DMS 273 treated with DMSO at 0.1 percent for 48 hours (cell line): ENCODE results near the gene DKK2.

Source experiments
- DNase-seq: peaks from one replicate; lab custom pipeline; 2025; lab: John Stamatoyannopoulos, UW

The DKK2 gene

DNA sequence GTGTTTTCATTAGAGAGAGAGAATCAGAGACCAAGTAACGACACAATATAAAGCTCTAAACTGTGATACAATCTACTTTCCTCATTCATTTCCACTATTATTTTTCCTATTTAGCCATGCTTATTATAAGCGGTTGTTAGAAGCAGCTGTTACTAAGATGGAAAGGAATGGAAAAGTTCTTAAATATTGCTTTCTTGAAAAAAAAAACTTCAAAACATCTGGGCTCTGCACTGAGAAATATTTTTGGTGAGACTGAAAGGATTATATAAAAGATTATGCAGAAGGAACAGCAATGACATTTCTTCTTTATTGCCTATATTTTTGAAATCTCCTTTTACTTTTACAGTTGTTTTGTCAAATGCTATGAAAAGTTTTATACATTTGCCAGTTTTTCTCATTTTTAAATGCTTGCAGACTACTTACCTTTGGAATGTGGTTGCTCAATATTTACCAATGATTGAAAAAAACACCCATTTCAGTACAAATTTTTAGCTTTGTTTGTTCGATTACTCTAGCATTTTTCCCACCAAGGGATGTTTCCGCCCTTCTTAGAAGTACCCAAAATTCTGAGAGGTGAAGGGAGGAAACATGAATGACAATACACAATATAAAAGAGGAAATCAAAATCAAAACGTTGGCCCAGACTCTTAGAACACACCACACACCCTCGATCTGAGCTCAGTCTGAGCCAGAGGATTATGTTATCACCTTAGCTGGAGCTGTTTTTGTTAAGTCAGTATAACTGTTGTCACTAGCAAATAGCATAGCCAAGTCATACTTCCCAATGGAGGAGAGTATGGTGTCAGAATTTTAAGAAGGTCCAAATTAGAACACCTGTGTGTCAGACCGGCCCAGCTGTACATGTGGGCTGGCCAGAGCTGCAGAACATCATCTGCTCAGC, 18.4 kb downstream of the DKK2 start:
- DNase-seq, result no peak

DNA sequence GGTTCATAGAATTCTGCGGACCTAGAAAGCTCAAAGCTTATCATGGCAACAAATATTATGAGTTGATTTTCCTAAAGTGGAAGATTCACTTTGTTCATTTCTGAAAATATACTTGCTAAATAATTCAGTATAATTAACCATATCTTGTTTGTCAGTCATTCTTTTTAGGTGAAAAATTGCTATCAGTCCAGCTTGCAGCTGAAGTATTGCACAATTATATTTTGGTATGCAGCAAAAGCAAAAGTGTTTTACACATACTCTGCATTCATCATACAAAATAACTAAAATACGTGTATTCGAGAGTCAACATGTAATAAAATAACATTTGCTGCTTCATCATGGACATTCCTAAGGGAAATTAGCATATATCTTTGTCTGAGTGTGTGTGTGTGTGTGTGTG, 24.8 kb downstream of the DKK2 start:
- DNase-seq, result no peak

DNA sequence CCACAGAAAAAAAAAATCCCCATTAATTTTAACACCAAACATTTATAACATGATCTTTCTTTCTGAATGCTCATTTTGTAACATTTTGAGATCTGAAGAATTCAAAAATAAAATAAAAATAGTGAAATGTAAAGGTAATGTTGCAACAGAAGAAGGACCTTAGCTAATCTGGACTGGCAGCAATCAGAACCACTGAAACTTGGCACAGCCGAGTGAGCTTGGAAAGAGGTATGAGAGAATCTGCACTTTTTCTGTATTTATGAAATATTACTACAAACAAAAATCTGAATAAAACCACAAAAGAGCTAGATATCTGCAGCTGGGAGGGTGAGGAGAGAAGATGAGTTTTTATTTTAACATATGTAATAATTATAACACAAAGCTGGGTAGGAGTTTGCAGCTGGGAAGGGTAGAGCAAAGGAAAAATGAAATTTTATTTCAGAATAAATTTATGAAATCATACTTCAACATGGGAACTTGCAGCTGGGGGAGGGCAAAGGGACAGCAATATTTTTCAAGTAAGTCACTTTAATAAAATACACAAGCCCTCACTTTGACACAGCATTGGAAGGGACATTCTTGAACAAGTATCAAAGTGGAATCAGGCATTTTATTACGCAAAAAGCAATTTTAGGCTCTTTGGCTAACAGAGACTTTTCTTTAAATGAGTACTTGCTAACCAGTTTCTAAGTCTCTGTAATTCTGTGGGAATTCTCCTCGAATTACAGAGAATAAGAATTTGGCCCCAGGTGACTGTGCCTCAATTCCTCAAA, 26.7 kb downstream of the DKK2 start:
- DNase-seq, result no peak

DNA sequence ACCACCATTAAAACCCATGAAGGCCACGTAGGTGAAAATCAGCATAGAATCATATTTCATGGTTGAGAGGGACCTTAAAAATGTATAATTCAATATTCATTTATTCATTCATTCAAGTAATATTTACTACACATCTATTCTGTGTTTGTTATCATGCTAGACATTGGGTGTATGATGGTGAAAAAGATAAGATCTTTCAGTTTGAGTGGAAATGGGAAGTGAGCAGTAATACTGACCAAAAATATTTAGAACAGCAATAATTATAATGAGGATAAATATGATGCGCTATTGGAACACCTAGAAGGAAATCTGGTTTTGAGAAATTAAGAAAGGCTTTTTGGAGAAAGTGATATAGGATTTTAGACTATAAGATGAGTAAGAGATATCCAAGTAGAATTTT, 28.0 kb downstream of the DKK2 start:
- DNase-seq, result no peak

DNA sequence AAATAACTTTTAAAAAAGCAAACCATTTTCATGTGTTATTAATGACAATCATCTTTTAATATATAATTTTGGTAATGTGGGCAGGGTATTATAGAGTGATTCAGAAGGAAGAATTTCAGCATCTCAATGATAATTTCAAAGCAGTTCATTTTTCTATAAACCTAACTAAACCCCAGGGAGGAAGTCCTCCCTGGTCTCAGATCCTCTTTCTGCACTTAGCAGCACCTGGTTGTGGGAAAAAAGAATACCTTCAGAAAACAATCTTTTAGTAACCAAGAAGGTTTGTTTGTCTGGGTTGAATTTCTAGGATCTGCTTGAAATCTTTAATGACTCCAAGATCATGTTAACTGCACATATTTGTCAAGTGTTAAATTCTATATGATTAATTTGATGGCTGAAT, 29.9 kb downstream of the DKK2 start:
- no peak for DNase-seq

DNA sequence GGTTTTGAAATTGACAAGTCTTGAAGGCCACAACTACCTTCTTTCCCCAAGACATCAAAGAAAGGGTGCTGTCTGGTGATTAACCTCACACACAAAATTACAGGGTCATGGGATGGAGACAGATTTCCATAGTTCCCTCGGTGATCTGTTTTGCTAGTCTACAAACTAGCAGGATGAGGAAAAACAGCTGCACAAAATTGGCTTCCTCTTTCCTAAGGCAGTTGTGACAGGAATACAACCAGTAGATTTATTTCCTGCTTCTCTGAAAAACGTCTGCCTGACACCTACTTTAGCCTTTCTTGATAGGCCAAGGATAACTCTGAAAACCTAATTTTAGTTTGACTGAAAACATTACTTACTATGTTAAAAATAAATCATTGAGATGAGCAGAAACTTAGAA, 39.6 kb downstream of the DKK2 start:
- no peak for DNase-seq

DNA sequence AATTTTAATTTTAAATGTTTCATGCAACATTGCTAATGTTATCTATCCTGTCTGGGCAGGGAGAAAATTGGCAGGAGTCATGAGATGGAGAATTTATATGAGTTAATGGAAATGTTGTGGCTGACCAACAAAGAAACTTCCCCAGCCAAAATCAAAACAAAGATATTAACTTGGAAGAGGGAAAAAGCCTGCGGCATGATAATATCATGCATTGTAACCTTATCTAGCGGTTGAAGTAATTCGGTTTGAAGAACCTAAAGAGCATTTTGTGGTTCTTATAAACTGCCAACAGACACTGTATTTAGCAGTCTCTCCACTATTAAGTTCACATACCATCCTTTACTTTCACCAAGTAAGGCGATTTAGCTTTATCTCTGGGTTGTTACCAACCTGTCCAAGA, 42.3 kb downstream of the DKK2 start:
- DNase-seq, result no peak

DNA sequence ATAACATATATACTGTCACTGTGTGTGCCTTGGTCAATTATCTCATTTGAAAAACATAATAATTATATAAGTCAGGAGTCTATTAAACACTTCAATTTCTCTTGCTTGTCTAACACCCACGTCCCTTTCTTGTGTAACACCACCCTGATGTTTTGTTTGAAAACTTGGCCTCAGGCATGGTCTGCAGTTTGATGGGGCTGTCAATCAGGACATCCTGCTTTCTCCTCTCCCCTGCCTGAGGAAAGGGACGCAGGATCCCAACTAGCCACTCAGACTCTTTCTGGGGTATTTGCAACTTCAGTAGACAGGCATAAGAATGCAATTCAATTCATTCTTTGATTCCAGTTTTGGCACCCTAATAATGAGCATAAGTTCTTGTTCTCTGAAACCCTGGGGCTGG, 48.8 kb downstream of the DKK2 start:
- no peak for DNase-seq

DNA sequence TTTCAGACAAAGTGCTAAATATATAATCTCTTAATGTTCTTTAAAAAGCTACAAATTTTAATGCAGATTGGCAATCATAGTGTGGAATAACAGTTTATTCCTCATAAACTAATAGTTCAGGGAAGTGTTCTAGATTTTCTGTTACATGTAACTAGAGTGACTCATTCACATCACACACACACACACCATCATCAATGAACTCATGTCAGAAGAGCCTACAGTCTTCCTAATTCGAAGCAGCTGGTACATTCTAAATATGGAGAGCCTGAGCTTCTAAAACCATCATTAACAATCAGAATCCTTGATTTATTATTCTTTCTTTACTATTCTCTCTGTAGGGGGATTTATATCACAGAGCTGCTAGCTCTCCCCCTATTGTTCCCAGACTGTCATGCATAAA, 49.6 kb downstream of the DKK2 start:
- DNase-seq, result no peak

DNA sequence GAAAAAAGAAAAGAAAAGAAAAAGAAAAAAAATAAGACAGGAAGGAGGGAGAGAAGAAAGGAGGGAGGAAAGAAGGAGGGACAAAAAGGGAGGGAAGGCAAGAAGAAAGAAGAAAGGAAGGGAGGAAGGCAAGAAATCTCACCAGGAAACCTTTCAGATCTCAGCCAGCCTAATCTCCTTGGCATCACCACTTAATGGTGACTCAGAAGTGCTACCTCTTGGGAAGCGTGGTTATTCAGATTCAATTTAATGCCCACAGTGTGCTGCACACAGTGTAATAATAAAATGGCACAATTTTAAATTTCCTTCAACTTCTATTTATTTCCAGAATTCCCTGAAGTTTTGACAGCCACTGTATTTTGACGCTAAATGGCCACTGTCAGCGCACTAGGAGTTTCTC, 50.3 kb downstream of the DKK2 start:
- DNase-seq, result no peak

DNA sequence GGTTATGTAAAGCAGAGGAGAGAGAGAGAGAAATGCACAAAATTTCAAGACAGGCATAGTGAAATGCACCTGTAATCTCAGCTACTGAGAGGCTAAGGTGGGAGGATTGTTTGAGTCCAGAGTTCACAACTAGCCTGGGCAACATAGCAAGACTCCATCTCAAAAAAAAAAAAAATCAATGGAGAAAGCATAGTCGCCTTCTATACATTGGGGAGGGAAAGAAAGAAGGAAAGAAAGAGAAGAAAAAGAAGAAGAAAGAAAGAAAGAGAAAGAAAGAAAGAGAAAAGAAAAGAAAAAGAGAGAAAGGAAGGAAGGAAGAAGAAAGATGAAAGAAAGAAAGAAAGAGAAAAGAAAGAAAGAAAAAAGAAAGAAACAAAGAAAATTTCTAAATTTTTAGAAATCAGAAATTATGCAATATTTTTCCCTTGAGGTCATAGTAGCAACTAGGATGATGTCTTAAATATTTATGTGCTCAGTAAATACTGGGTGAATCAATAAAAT, 53.4 kb downstream of the DKK2 start:
- no peak for DNase-seq

DNA sequence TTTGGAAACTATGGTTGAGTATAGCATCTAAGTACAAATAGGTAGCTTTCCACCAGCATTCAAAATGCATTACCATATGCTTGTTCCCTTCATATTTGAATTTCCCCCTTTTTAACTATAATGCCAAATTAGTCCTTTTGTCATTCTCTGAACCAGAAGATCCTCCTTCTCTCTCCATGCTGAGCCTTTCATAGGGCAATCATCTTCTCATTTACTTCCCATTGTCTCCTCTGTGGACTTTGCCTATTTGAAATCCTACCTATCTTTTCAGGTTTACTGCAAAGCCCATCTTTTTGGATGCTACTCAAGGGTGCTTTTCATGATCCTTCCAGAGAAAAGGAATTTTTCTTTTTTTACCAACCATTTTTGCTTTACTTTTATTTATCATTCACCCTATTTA, 54.7 kb downstream of the DKK2 start:
- no peak for DNase-seq

DNA sequence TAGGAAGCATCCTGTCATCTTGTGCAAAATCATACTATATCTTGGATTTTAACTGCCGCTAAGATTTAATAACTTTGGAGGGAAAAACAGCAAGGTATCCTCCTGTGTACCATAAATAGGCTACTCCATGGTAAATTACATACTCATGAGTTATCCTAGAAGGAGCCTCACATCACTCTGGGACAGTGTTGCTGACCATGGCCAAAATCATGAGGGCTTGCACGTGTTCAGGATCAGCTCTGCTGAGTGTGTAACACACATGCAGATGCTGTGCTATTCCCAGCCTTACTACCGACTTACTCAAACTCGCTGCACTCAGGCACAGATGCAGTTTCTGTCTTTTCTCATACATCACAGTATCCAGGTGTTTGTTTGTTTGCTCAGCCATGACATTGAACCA, 56.6 kb downstream of the DKK2 start:
- no peak for DNase-seq

DNA sequence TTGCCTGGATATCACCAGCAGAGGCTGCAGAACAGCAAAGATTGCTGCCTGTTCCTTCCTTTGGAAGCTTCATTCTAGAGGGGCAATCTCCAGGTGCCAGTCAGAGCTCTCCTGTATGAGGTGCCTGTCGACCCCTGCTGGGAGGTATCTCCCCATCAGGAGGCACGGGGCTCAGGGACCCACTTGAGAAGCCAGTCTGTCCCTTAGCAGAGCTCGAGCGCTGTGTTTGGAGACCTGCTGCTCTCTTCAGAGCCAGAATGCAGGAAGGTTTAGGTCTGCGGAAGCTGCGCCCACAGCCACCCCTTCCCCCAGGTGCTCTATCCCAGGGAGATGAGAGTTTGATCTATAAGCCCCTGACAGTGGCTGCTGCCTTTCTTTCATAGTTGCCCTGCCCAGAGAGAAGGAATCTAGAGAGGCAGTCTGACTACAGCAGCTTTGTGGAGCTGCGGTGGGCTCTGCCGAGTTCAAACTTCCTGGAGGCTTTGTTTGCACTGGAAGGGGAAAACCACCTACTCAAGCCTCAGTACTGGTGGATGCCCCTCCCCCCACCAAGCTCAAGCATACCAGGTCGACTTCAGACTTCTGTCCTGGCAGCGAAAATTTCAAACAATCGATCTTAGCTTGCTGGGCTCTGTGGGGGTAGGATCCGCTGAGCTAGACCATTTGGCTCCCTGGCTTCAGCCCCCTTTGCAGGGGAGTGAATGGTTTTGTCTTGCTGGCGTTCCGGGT, 57.9 kb downstream of the DKK2 start:
- DNase-seq, result no peak

DNA sequence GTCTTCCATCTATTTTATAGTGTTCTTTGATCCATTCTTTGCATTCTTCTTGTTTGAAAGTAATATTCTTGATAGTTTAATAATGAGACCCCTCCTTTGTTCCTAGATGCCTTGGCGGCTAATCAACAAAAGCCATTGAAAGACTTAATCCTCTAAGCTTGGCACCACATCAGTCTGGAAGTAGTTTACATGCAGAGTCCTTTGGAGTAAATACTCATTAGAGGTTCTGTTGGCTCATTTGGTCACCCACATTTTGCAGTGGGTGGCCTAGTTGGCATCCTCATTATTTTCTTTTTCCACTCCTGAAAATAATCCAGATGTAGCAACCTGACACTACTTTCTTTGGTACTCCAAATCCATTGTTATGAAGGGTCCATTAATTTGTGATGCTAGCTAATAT, 64.5 kb downstream of the DKK2 start:
- no peak for DNase-seq

DNA sequence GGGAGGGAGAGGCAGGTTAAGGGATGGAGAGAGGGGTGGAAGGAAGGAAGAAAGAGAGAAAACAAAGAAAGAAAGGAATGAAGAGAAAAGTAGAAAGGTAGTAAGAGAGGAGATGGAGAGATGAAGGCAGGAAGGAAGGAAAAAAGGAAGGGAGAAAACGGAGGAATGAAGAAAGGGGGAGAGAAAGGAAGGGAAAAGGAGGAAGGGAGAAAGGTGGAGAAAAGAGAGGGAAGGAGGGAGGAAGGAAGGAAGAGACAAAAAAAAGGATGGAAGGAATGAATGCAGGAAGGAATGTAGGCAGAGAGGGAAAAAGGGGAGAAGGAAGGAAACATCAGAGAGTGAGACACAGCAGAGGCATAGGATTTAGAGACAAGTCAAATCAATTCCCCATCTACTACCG, 68.2 kb downstream of the DKK2 start:
- no peak for DNase-seq

DNA sequence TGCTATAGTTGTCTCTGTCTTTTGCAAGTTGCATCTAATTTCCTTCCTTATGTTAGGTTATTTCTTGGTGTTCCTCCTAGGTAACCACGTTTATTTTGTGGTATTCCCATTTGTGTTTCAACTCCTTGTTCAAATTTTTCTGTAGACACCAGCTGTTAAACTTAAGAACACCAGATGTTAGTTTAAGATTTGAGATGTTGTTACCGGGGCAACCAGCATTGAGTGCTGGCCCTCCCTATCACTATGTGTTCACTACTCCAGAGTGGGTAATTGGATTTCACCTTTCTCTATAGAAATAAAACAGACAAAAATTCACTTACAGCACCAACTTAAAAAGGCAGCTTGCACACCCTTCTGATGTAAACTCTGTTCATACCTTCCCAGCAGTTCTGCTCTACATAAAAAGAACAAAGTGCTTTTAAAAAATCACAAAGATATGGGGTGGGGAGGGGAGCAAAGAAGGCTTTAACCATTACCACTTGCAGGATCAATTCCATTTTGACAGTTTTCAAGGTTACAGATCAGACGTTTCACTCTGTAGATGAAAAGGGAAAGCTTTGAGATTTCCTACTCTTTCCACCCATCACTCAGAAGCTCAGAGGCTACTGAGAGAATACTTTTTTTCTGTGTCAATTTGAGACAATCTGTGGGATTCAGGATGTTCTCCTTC, 82.9 kb downstream of the DKK2 start:
- DNase-seq, result no peak

DNA sequence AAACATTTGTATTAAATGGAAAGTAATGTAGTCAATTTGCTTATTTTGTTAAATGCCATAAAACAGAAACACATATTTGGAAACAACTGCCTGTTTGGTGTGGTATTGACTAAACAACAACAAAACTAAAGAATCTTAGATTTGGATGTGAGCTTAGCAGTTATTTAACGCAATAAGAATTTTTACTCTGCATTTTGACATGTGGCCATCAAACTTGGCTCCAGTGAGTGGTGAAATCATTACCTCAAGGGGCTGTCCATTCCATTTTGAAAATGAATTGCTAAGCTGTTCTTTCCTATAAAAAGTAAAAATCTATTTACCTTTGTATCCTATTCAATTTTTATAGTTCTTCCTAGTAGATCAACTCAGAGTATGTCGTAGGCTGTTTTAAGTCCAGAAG, 84.2 kb downstream of the DKK2 start:
- no peak for DNase-seq

DNA sequence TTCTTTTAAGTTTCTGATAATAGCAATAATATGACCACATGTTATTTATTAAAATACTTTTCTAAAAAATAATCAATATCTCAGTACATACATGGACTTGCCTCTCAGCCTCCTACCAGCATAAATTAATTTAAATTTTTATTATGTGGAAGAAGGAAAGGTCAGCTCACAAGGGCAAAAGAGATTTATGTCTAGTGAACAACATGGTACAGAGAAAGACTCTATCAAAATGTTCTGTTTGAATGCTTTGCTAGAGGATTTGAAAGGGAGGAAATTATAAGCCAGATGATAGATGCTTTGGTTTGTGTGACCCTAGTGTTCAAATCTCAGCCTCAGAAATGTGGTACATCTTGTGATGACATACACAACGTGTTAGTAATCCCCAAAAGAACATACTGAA, 94.3 kb downstream of the DKK2 start:
- DNase-seq, result no peak

DNA sequence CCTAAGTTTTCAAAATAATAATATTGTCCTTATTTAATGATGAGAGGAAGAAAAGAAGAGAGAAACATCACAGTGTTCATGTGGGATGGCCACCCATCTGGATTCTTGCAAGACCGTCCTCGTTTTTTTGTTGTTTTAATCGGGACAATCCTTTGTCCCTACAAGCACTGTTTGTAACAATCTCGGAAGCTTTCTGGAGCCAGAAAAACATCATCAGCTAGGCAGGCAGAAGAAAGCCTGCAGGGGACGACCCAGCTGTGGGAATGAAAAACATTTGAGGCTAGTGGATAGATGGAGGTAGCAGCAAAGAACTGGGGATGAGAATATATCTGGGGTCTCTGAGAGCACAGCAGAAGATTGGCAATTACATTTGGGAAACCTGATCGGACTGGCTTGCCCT, 105.6 kb downstream of the DKK2 start:
- no peak for DNase-seq

DNA sequence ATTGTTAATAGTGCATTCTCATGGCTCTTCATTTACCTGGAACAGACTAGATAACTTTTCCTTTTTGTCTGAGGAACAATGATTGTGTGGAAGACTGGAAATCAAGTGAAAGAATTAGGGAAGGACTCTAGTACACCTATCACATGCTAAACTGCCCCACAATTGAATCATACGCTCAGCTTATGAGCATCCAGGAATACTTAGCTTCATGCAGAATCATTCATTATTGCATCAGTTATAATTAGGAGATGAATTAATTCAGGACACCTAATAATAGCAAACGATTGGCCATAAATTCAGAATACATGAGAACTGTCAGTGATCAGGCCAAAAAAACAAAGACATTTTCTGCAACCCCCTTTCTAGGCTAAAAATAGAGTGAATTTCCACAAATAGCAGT, 106.9 kb downstream of the DKK2 start:
- no peak for DNase-seq

DNA sequence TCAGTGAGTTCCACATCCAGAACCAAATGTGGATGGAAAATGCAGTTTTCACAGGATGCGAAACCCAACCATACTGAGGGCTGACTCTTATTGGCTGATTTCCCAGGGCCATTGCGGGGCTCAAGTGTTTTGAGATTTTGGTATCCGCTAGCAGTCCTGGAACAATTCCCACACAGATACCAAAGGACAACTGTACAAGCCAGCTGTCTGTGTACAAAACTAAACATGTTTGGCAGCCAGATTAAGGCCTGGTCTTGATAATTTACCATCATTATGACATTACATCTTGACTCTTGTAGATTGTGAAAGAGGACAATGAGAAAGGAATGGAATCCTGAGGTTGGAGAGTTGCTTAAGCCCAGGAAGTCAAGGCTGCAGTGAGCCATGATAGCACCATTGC, 121.9 kb downstream of the DKK2 start:
- no peak for DNase-seq
